Neural progenitor cell (in vitro differentiated cells): ENCODE data around the gene BBS9.

ENCODE experiments used
- CTCF ChIP-seq: fragments of 200-600 bp; sonication (generic); IDR thresholded peaks from 2 replicates; pipeline ENCODE4 v1.5.1; 2017; ENCODE audit warnings: antibody characterized with exemption, mild to moderate bottlenecking
- EZH2 ChIP-seq: fragments of 200-600 bp; sonication (generic); IDR thresholded peaks from 2 replicates; pipeline ENCODE4 v1.6.1; 2017; ENCODE audit warnings: antibody characterized with exemption, mild to moderate bottlenecking, moderate library complexity
- EZH2phosphoT487 ChIP-seq: fragments of 200-600 bp; sonication (generic); IDR thresholded peaks from 2 replicates; pipeline ENCODE4 v1.6.1; 2017; ENCODE audit warnings: antibody characterized with exemption

GRCh38 chr7:33156441-33156840 is 27.1 kb downstream of the BBS9 start:
- no peak for TF ChIP-seq CTCF
- no peak for TF ChIP-seq EZH2
- TF ChIP-seq EZH2phosphoT487: no peak
